Testis (tissue), 2 donors: ENCODE results near the gene COPS9.

ENCODE experiments used
- POLR2A ChIP-seq: fragments of 450-650 bp; IDR thresholded peaks from one replicate; pipeline ENCODE4 v1.6.1; 2017; ENCODE audit warnings: antibody characterized with exemption, mild to moderate bottlenecking, moderate library complexity
- TF ChIP-seq, protein P1 (sequence below), 3 experiments: fragments of 450-650 bp in 2 of 3; fragments of 200-600 bp in 1 of 3; sonication (generic) in 1 of 3; IDR thresholded peaks; one replicate each; pipeline ENCODE4 v1.5.1; 2016 to 2019; ENCODE audit warnings: antibody characterized with exemption in 3 of 3, mild to moderate bottlenecking in 2 of 3, moderate library complexity in 1 of 3

DNA sequence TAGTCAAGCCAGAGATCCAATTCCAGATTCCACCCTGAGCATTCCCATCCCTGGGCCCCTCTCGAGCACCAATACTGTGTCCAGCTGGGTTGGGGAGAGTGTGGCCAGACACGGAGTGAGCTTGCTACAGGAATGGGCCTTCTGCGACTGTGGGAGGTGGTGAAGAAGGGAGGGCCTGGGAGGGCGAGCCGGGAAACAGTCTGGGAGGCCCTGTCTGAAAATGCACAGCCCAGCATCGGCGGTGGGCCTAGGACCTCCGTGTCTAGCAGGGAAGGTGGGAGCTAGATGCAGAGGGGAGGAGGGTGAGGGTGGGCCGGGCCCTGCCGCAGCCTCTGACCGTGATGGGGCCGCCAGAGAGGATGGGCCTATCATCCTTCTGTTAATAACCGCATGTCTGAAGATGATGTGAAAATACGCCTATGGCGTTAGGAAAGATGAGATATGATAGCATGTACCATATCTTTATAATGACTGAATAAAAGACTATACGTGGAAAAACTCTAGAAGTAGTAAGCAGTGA, 6.2 kb upstream of the COPS9 start:
- TF ChIP-seq, protein P1, sequence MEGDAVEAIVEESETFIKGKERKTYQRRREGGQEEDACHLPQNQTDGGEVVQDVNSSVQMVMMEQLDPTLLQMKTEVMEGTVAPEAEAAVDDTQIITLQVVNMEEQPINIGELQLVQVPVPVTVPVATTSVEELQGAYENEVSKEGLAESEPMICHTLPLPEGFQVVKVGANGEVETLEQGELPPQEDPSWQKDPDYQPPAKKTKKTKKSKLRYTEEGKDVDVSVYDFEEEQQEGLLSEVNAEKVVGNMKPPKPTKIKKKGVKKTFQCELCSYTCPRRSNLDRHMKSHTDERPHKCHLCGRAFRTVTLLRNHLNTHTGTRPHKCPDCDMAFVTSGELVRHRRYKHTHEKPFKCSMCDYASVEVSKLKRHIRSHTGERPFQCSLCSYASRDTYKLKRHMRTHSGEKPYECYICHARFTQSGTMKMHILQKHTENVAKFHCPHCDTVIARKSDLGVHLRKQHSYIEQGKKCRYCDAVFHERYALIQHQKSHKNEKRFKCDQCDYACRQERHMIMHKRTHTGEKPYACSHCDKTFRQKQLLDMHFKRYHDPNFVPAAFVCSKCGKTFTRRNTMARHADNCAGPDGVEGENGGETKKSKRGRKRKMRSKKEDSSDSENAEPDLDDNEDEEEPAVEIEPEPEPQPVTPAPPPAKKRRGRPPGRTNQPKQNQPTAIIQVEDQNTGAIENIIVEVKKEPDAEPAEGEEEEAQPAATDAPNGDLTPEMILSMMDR (IDR thresholded peaks at IDR 0.05): no peak
- no peak for TF ChIP-seq POLR2A
